PC-3 (cell line): ENCODE data around the gene CPB2. TPM values are rescaled to one million over a fixed set of nuclear protein-coding genes. Genes with fewer than 3 reads are reported as not detected.

ENCODE experiments used
- ATAC-seq: fragments of 200-7000 bp; cut with Tn5 transposase; 2 replicates; pipeline ENCODE4 v1.9.1; 2020; ENCODE audit warnings: mild to moderate bottlenecking, moderate library complexity
- BruUV-seq: library from RNA; stranded (reverse); fragments of 400-500 nt; replicated peaks from 2 replicates; lab custom pipeline; 2021; lab: Mats Ljungman, UMichigan
- CTCF ChIA-PET: fragments of 300-600 bp; sonication (Branson Sonifier 250); formaldehyde crosslinking; loops from one replicate; lab custom pipeline; 2022; ENCODE audit warnings: antibody characterized with exemption; lab: Charles Lee
- POLR2A ChIA-PET: fragments of 300-600 bp; sonication (Branson Sonifier 250); formaldehyde crosslinking; loops from one replicate; lab custom pipeline; 2022; ENCODE audit warnings: antibody characterized with exemption; ENCODE audit not compliant: unreplicated experiment; lab: Charles Lee
- DNase-seq: peaks from one replicate; pipeline ENCODE4 v3.0.0-alpha.2; 2015
- H2AFZ ChIP-seq: fragments of 300-600 bp; sonication (generic); 2 replicates; pipeline ENCODE4 v1.6.0; 2016; ENCODE audit warnings: antibody characterized with exemption, low read length
- H3F3A ChIP-seq: fragments of 300-600 bp; sonication (generic); one replicate; pipeline ENCODE4 v1.6.0; 2017; ENCODE audit warnings: antibody characterized with exemption, low read length, control low read depth, mild to moderate bottlenecking; ENCODE audit not compliant: unreplicated experiment
- H3K27ac ChIP-seq: fragments of 300-600 bp; sonication (generic); 2 replicates; pipeline ENCODE4 v1.5.1; 2016; ENCODE audit warnings: mild to moderate bottlenecking, low read length
- H3K27me3 ChIP-seq: fragments of 300-600 bp; sonication (generic); 2 replicates; pipeline ENCODE4 v1.6.1; 2016; ENCODE audit warnings: low read length, mixed read lengths
- H3K36me3 ChIP-seq: fragments of 300-600 bp; sonication (generic); 2 replicates; pipeline ENCODE4 v1.6.1; 2016; ENCODE audit warnings: low read depth, mixed run types, low read length, mixed read lengths
- H3K4me1 ChIP-seq: fragments of 300-600 bp; sonication (generic); 2 replicates; pipeline ENCODE4 v1.5.1; 2016; ENCODE audit warnings: low read length; ENCODE audit not compliant: insufficient read depth
- H3K4me2 ChIP-seq: fragments of 300-600 bp; sonication (generic); 2 replicates; pipeline ENCODE4 v1.6.0; 2016; ENCODE audit warnings: low read length
- H3K4me3 ChIP-seq: fragments of 300-600 bp; sonication (generic); 2 replicates; pipeline ENCODE4 v1.5.1; 2016; ENCODE audit warnings: mild to moderate bottlenecking, low read length, mixed read lengths
- H3K79me2 ChIP-seq: fragments of 300-600 bp; sonication (generic); 2 replicates; pipeline ENCODE4 v1.6.1; 2017; ENCODE audit warnings: low read length, mixed read lengths
- H3K9ac ChIP-seq: fragments of 300-600 bp; sonication (generic); 2 replicates; pipeline ENCODE4 v1.6.0; 2016; ENCODE audit warnings: mild to moderate bottlenecking, low read length
- H3K9me2 ChIP-seq: fragments of 300-600 bp; sonication (generic); replicated peaks from 2 replicates; pipeline ENCODE4 v1.6.1; 2016; ENCODE audit warnings: mixed run types, low read length, mixed read lengths
- H3K9me3 ChIP-seq: fragments of 300-600 bp; sonication (generic); 2 replicates; pipeline ENCODE4 v1.6.1; 2016; ENCODE audit warnings: low read length, mixed read lengths
- H4K20me1 ChIP-seq: fragments of 300-600 bp; sonication (generic); 2 replicates; pipeline ENCODE4 v1.6.1; 2016; ENCODE audit warnings: low read length, mixed read lengths
- CTCF ChIP-seq: fragments of 300-600 bp; sonication (generic); conservative IDR thresholded peaks from 2 replicates; pipeline ENCODE4 v1.5.1; 2017; ENCODE audit warnings: antibody characterized with exemption, low read depth, mild to moderate bottlenecking, low read length
- EZH2 ChIP-seq: fragments of 300-600 bp; sonication (generic); IDR thresholded peaks from one replicate; pipeline ENCODE4 v1.6.1; 2017; ENCODE audit warnings: antibody characterized with exemption, mild to moderate bottlenecking, low read length; ENCODE audit not compliant: unreplicated experiment
- EZH2phosphoT487 ChIP-seq: fragments of 300-600 bp; sonication (generic); IDR thresholded peaks from 2 replicates; pipeline ENCODE4 v1.6.1; 2018; ENCODE audit warnings: mild to moderate bottlenecking, antibody characterized with exemption, low read length, borderline replicate concordance
- intact Hi-C: fragments of 100-400 bp; cut with micrococcal nuclease; formaldehyde crosslinking; loops from 2 replicates; pipeline ENCODE4 v1.9.0; 2023
- total RNA-seq: library from RNA; depleted of rRNA; stranded (reverse); fragments of >200 nt; gene quantifications from 2 replicates; pipeline ENCODE4 v1.2.3, GENCODE V29; 2014

Gene CPB2
- total RNA-seq, 1 experiment from 2014 or later: not detected

- H3K27me3 ChIP-seq: no peaks in the 10 kb centered on the region
- no peak overlapping the region for H3K4me2 ChIP-seq
- peaks cover 49% of the 10 kb centered on the region; the same call in 1 of the 2 replicates for H3K36me3 ChIP-seq
- H3K27ac ChIP-seq: peak overlapping the region; percentile 38
- H3K9me3 ChIP-seq: no peaks in the 10 kb centered on the region
- H3K4me3 ChIP-seq: no peak overlapping the region
- H2AFZ ChIP-seq: no peak overlapping the region
- H3F3A ChIP-seq: no peaks in the 10 kb centered on the region
- ChIA-PET POLR2A (interaction anchor here (0.6 kb wide), 1 partner anchor 1689 kb away, joined by 4 read pairs; no protein-coding TSS in a partner anchor), CTCF (no interaction called here)
- no peaks in the 10 kb centered on the region for H4K20me1 ChIP-seq
- no TSS peak for BruUV-seq
- H3K79me2 ChIP-seq: no peaks in the 10 kb centered on the region
- 0 out of 2 replicates have a peak, but pooled peaks have one; percentile 24 for ATAC-seq
- H3K9me2 ChIP-seq: no peaks in the 10 kb centered on the region
- TF ChIP-seq EZH2 (no peak), EZH2phosphoT487 (no peak), CTCF (no peak)
- H3K4me1 ChIP-seq: peaks cover 10% of the 10 kb centered on the region; the same call in 1 of the 2 replicates
- DNase-seq: no peak
- intact Hi-C loops: no loop called here
- H3K9ac ChIP-seq: no peak overlapping the region
These were observed 45.4 kb upstream of the CPB2 start for GRCh38 chr13:46150134-46150693.

- H3K79me2 ChIP-seq: no peaks in the 10 kb centered on the region
- ChIA-PET POLR2A (no interaction called here), CTCF (no interaction called here)
- H3K9me3 ChIP-seq: no peaks in the 10 kb centered on the region
- peaks cover 49% of the 10 kb centered on the region; the same call in 1 of the 2 replicates for H3K36me3 ChIP-seq
- no peaks in the 10 kb centered on the region for H3K27me3 ChIP-seq
- no peak overlapping the region for H3K9ac ChIP-seq
- no peak overlapping the region for H3K4me3 ChIP-seq
- H4K20me1 ChIP-seq: no peaks in the 10 kb centered on the region
- no peak overlapping the region for H2AFZ ChIP-seq
- ATAC-seq (peak; percentile 82), DNase-seq (peak; percentile 46)
- no peak for TF ChIP-seq CTCF
- TF ChIP-seq EZH2phosphoT487: no peak
- TF ChIP-seq EZH2: no peak
- no peaks in the 10 kb centered on the region for H3K9me2 ChIP-seq
- H3K4me2 ChIP-seq: no peak overlapping the region
- peaks cover 10% of the 10 kb centered on the region; the same call in 1 of the 2 replicates for H3K4me1 ChIP-seq
- BruUV-seq: no TSS peak
- intact Hi-C loops: no loop called here
- peak overlapping the region; percentile 40 for H3K27ac ChIP-seq
- no peaks in the 10 kb centered on the region for H3F3A ChIP-seq
These were observed 44.7 kb upstream of the CPB2 start for GRCh38 chr13:46149272-46150133.
